Cerebellar cortex (tissue), 1 donor: ENCODE results near the gene PNPLA7.
"Not testable (repeated sequence)": the region's sequence is repeated elsewhere in the genome, so short reads cannot be mapped to it uniquely, and the experiment has no call there.

ENCODE experiments used
- DNase-seq: peaks from one replicate; pipeline ENCODE4 v3.0.0-alpha.2; 2015; ENCODE audit warnings: low spot score

The PNPLA7 gene

DNA sequence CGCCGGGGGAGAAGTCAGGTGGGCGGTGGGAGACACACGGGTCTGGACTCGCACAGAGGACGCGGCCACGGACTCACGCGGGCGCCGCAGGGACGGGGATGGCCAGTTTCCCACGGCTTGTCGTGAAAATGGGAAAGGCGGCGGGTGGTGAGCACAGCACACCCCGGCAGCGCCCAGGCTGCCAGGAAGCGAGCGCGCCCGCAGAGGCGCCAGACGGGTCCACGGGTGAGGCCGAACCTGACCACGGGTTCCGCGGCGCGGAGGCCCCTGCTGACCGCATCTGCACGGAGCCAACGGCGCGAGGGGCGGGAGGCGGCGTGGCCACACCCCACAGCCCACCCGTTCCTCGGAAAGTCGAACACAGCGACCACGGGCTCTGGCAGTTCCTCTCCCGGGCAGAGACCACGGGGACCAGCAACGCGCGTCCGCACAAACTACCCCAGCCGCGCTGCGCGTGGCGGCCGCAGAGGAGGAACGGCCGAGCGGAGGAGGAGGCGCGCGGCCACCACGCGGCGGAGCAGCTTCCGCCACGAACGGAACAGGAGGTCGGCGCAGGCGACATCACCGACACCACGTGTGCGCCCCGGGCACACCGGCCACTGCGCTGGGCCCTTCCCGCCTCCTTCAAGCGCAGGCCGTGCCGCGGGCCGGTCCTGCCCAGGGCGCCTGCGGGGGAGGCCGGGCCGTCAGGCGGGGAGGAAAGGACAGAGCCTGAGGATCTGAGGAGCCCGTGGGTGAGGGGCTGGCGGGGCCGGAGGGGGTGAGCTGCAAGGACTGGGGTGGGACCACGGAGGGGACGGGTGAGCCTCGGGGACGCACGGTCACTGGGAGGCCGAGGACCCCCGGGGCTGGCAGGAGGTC lies 132.8 kb downstream of the PNPLA7 start:
- DNase-seq: no peak

DNA sequence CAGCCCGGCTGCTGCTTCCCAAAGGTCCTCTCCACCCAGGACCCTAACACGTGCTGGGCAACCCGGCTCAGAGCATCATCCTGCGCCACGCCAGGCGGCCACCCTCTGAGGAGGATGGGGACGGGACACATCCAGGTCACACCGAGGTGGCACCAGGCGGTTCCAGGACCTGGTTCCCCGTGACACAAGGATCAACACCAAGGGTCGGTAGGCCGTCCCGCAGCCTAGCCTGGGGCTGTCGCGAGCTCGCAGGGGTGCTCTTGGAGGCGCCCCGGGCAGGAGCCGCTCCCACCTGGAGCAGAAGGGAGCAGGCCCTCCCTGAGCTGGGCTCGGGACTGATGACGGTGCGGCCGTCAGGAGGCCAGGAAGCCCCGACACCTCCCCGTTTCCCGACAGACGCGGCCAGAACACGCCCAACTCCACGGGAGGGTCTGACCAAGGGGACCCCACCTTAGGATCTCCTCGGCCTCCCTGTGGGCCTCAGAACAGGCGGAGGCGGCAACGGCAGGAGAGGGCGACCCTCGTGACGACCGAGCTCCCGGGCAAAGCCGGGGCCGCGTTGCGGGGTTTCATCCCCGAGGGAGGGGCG lies 133.5 kb downstream of the PNPLA7 start:
- no peak for DNase-seq

DNA sequence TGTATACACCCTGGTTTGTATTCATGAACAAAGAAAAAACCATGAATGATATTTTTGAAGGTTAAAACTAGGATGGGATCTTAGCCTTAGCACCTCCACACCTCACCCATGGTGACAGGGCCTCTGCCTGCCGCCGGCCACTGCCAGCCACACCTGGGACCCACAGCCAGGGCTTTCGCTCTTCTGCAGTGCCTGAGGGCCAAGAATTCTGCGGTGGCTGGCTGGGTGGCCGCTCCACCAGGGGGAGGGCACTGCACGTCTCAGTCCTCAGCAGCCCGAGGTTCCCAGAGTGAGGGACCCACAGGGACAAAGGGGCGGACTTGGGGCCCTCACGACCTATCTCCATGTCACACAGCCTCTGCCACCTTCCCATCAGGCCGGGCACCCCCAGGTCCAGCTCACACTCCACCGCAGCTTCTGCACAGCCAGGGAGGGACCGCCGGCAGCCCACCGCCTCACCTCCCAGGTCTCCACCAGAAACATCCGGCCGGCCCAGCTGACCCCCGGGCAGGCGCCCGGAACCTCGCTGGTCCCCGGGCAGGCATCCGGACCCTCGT lies 134.1 kb downstream of the PNPLA7 start:
- DNase-seq: no peak

DNA sequence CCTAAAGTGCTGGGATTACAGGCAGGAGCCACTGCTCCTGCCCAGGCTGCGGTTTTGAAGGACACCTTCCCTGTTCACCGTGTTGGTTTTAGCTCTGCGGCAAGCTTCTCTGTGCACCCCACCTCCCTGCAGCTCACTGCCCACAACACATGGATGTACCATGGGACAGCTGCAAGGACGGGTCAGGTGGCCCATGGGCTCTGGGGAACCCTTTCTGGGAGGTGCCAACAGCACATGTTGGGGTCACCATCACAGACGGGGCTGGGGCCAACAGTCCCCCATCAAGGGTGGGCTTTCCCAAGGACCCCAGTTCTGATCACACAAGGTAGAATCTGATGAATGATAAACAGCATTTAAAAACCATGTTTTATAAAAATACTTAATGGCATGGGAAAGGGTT lies 134.8 kb downstream of the PNPLA7 start:
- DNase-seq: no peak

DNA sequence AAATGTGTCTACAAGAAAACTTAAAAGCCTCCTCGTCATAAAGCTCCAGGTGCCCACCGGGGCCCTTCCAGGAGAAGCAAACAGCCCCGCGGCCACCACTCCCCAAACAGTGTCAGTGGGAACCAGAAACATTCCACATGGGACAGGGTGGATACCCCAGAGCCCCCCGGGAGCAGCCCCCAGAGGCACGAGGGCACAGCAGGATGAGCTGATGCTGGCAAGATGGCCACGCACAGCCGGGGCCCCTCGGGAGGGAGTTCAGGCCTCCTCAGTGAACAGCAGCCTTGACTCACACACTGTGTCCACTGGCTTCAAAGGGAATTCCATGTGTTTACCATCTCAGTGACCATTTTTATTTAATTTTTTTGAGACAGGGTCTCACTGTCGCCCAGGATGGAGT lies 137.8 kb downstream of the PNPLA7 start:
- DNase-seq: no peak

DNA sequence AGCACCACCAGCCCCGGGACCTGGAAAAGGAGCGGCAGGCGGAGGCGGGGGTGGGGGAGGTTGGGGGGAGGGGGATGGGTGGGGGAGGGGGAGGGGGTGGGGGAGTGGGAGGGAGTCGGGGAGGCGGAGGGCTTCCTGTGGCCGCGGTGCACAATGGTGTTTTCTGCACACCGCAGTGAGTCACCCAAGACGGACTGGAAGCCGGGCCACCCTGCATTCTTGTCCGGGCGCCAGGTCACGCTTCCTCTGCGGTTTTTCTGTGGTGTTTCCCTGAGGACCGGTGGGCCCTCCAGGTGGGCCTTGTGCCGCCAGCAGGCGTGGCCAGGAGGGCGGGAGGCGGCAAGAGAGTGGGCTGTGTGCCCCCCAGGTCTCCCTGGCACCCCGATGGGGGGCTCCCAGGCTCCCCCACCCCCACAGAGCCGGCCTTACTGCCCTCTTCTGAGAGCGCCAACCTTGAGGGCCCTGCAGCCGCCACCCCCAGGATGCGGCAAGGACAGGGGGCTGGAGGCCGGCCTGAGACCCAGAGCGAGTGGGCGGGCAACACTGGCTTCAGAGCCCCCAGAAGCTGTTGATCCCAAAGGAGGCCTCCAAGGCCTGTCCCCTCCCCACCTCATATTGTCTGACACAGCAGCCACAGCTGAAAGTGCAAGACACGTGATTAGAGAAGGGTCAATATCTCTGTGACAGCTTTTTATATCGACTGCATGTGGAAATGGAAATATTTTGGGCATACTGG lies 138.4 kb downstream of the PNPLA7 start:
- DNase-seq: no peak

DNA sequence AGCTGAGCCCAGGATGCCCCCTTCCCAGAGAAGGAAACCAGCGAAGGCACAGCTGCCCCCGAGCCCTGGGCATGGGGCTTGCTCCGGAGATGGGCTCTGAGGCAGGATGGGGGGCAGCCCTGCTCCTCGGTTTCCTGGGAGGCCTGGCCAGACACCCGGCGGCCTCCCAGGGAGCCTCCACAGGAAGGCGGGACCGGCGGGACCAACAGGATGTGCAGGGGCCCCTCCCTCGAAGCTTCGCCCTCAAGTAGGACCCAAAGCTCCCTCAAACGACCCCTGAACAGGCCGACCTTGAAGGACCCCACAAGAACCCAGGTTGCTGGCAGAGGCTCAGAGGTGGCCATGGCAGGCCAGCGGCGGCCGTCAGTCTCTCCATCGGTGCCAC lies 138.9 kb downstream of the PNPLA7 start:
- no peak for DNase-seq

DNA sequence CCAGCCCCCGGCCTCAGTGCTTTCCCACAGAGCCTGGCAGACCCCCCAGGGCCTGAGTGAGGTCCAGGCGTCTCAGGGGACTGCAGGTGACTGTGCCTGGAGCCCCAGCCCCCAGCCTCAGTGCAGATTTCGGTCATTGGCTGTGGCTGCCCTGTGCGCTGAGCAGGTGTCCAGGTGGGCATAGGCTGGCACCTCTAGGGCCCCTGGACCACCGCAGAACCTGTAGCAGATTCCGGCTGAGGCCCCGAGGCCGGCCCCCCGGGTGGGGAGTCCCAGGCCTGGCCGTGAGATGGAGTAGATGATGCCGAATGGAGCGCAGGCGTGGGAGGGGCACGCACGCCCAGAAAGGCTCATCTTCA lies 139.3 kb downstream of the PNPLA7 start:
- DNase-seq: no peak

DNA sequence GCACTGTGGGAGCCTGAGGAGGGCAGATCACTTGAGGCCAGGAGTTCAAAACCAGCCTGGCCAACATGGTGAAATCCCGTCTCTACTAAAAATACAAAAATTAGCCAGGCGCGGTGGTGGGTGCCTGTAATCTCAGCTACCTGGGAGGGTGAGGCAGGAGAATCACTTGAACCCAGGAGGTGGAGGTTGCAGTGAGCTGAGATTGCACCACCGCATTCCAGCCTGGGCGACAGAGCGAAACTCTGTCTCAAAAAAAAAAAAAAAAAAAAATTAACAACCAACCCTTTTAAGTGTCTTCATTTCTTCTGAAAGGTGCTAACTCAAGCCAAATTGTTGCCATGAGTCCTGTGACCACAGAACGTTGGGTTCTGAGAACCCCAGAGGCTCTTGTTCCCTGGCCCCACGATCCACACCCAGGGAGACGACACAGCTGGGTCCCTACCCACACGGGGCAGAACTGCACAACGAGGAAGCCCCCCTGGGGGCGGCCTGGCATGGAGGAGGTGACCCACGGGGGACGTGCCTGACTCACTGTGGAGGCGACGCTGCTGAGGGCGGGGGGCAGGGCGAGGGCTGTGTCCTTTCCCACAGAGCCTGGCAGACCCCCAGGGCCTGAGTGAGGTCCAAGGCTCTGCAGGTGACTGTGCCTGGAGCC lies 139.8 kb downstream of the PNPLA7 start:
- DNase-seq: not testable (repeated sequence)
